B cell (primary cell): ENCODE results near the gene RNF223. TPM values are rescaled to one million over a fixed set of nuclear protein-coding genes. Genes with fewer than 3 reads are reported as not detected.

Experiments used
- ATAC-seq: fragments of 200-7000 bp; cut with Tn5 transposase; one replicate; pipeline ENCODE4 v1.10.0; 2021; ENCODE audit warnings: low read depth, mild to moderate bottlenecking, moderate number of reproducible peaks, moderate library complexity
- CTCF ChIA-PET: fragments of 350-600 bp; sonication (Branson Sonifier 250); formaldehyde crosslinking; loops from one replicate; lab custom pipeline; 2021; ENCODE audit warnings: antibody characterized with exemption, inconsistent platforms; lab: Charles Lee
- POLR2A ChIA-PET: fragments of 350-600 bp; sonication (Branson Sonifier 250); formaldehyde crosslinking; loops from one replicate; lab custom pipeline; 2021; ENCODE audit warnings: antibody characterized with exemption; lab: Charles Lee
- DNase-seq: peaks from one replicate; pipeline ENCODE4 v3.0.0; 2013
- H2AFZ ChIP-seq: 2 replicates; pipeline ENCODE4 v1.6.1; 2012; ENCODE audit warnings: mild to moderate bottlenecking, low read depth, low read length; ENCODE audit not compliant: insufficient read depth, poor library complexity, severe bottlenecking
- H3K27ac ChIP-seq, 2 donors: 1 replicate in 1 of 2; 2 replicates in 1 of 2; pipeline ENCODE4 v1.5.1; 2012 to 2013; ENCODE audit warnings: low read length in 2 of 2, mild to moderate bottlenecking in 2 of 2, moderate library complexity in 1 of 2
- H3K27me3 ChIP-seq, 4 experiments: fragments of 200-600 bp in 1 of 4; sonication (generic) in 1 of 4; replicated peaks in 1 of 4; 1 replicate in 2 of 4; 2 replicates in 2 of 4; pipeline versions ENCODE4 v1.6.1 to v1.7.0; 2013 to 2016; ENCODE audit warnings: low read length in 3 of 4, mild to moderate bottlenecking in 2 of 4, mixed read lengths in 1 of 4, moderate library complexity in 1 of 4; ENCODE audit not compliant: insufficient read depth in 4 of 4, control insufficient read depth in 3 of 4; ENCODE audit errors: control extremely low read depth in 1 of 4
- H3K36me3 ChIP-seq, 2 experiments: replicated peaks in 1 of 2; 1 replicate in 1 of 2; 2 replicates in 1 of 2; pipeline versions ENCODE4 v1.6.1 to v1.7.1; 2013; ENCODE audit warnings: low read length in 1 of 2; ENCODE audit not compliant: insufficient read depth in 2 of 2, control insufficient read depth in 1 of 2; ENCODE audit errors: control extremely low read depth in 1 of 2, extremely low read depth in 1 of 2
- H3K4me1 ChIP-seq, 2 donors: fragments of 200-600 bp in 1 of 2; sonication (generic) in 1 of 2; 1 replicate in 1 of 2; 2 replicates in 1 of 2; pipeline versions ENCODE4 v1.5.1 to v1.6.1; 2013 to 2017; ENCODE audit warnings: low read length in 2 of 2; ENCODE audit not compliant: control insufficient read depth in 2 of 2, insufficient read depth in 2 of 2
- H3K4me2 ChIP-seq: replicated peaks from 2 replicates; pipeline ENCODE3; 2012; ENCODE audit warnings: mild to moderate bottlenecking, low read depth, low read length; ENCODE audit not compliant: poor library complexity, severe bottlenecking
- H3K4me3 ChIP-seq, 5 experiments: fragments of 200-600 bp in 1 of 5; sonication (generic) in 1 of 5; 1 replicate in 3 of 5; 2 replicates in 2 of 5; pipeline versions ENCODE4 v1.5.1 to v1.7.0; 2011 to 2016; ENCODE audit warnings: low read length in 4 of 5, mild to moderate bottlenecking in 4 of 5, low read depth in 2 of 5, control low read depth in 1 of 5, moderate library complexity in 1 of 5; ENCODE audit not compliant: insufficient read depth in 1 of 5; ENCODE audit errors: control extremely low read depth in 1 of 5, extremely low read depth in 1 of 5
- H3K79me2 ChIP-seq: fragments of 200-600 bp; sonication (generic); one replicate; pipeline ENCODE4 v1.6.0; 2016; ENCODE audit warnings: low read length; ENCODE audit not compliant: control insufficient read depth, insufficient read depth
- H3K9ac ChIP-seq: fragments of 200-600 bp; sonication (generic); 2 replicates; pipeline ENCODE4 v1.6.1; 2017; ENCODE audit warnings: mild to moderate bottlenecking, low read length, moderate library complexity
- H3K9me3 ChIP-seq, 3 donors: one replicate each; pipeline versions ENCODE4 v1.6.1 to v1.7.1; 2013; ENCODE audit warnings: low read length in 2 of 3; ENCODE audit not compliant: control insufficient read depth in 2 of 3, insufficient read depth in 1 of 3; ENCODE audit errors: control extremely low read depth in 1 of 3
- H4K20me1 ChIP-seq: 2 replicates; pipeline ENCODE4 v1.6.0; 2012; ENCODE audit warnings: mild to moderate bottlenecking, low read length; ENCODE audit not compliant: insufficient read depth, control insufficient read depth, poor library complexity, severe bottlenecking
- H3K27ac Mint-ChIP-seq: one replicate; pipeline ENCODE4 v1.8.0; 2021; ENCODE audit warnings: mixed read lengths
- H3K27me3 Mint-ChIP-seq: one replicate; pipeline ENCODE4 v1.8.0; 2021; ENCODE audit warnings: mixed read lengths
- H3K4me1 Mint-ChIP-seq: one replicate; pipeline ENCODE4 v1.8.0; 2021; ENCODE audit warnings: mixed read lengths
- H3K4me3 Mint-ChIP-seq: one replicate; pipeline ENCODE4 v1.8.0; 2021; ENCODE audit warnings: mixed read lengths
- H3K9me3 Mint-ChIP-seq: one replicate; pipeline ENCODE4 v1.8.0; 2022; ENCODE audit warnings: mixed read lengths; ENCODE audit not compliant: insufficient read depth
- EZH2 ChIP-seq: IDR thresholded peaks from 2 replicates; pipeline ENCODE4 v1.6.1; 2012; ENCODE audit warnings: borderline replicate concordance, low read depth, mild to moderate bottlenecking, moderate library complexity, low read length; ENCODE audit not compliant: insufficient read depth, poor library complexity, severe bottlenecking
- WGBS: methylation state at CpG from one replicate; pipeline ENCODE4 v1.1.5; 2013; ENCODE audit warnings: missing lambda C conversion rate; ENCODE audit not compliant: insufficient coverage; 5-methylcytosine and 5-hydroxymethylcytosine counted together
- intact Hi-C: fragments of 100-400 bp; cut with micrococcal nuclease; formaldehyde crosslinking; loops from one replicate; pipeline ENCODE4 v1.10.0; 2022
- polyA plus RNA-seq: library from polyadenylated mRNA; depleted of rRNA; stranded (reverse); fragments of >200 nt; gene quantifications from 2 replicates; pipeline ENCODE4 v1.2.3, GENCODE V29; 2012
- total RNA-seq, 2 donors: library from RNA; stranded (reverse); fragments of 120-200 nt in 1 of 2; gene quantifications; 1 replicate in 1 of 2; 2 replicates in 1 of 2; pipeline versions ENCODE4 v1.2.3 to v1.2.4, GENCODE V29; 2013 to 2022
- TF ChIP-seq, protein P1 (sequence below): fragments of 200-600 bp; IDR thresholded peaks from one replicate; pipeline ENCODE4 v1.8.0; 2022; ENCODE audit warnings: antibody characterized with exemption, mild to moderate bottlenecking

Gene RNF223
- total and polyA plus RNA-seq, 2 donors (not counting 1 experiment from before 2014, with no cell fraction given) = not detected

DNA sequence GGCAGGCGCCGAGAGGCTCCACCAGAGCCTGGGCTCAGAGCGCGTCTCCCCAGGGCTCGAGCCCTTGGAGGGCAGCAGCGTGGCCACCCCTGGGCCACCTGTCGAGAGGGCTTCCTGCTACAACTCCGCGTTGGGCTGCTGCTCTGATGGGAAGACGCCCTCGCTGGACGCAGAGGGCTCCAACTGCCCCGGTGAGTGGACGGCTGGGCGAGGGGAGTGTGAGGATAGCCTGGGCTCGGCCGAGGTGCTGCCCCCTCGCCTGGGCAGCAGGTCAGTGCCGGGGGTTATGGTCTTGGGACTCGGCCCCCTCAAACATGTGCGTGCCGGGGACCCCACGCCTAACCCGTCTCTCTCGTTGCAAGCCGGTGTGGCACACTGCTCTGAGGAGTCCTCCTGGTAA is 27.3 kb downstream of the RNF223 start:
- peaks cover 4% of the 10 kb centered on the region for H3K4me1 Mint-ChIP-seq
- Histone ChIP-seq H3K4me3 (no peak overlapping the region), H2AFZ (no peak overlapping the region), H3K79me2 (no peaks in the 10 kb centered on the region), H3K27me3 (peaks cover 0 to 2% (median 0%) of the 10 kb centered on the region in 4 experiments), H3K9me3 (peaks cover 0 to 7% (median 0%) of the 10 kb centered on the region in 3 donors), H3K4me1 (no peaks in the 10 kb centered on the region), H3K27ac (no peak overlapping the region), H3K9ac (no peak overlapping the region), H3K4me2 (no peak overlapping the region), H4K20me1 (no peaks in the 10 kb centered on the region), H3K36me3 (no peaks in the 10 kb centered on the region)
- 94% methylated on average over 26 of the region's 26 CpGs for WGBS
- H3K27ac Mint-ChIP-seq = no peak overlapping the region
- ATAC-seq (no peak), DNase-seq (no peak)
- TF ChIP-seq, protein P1, sequence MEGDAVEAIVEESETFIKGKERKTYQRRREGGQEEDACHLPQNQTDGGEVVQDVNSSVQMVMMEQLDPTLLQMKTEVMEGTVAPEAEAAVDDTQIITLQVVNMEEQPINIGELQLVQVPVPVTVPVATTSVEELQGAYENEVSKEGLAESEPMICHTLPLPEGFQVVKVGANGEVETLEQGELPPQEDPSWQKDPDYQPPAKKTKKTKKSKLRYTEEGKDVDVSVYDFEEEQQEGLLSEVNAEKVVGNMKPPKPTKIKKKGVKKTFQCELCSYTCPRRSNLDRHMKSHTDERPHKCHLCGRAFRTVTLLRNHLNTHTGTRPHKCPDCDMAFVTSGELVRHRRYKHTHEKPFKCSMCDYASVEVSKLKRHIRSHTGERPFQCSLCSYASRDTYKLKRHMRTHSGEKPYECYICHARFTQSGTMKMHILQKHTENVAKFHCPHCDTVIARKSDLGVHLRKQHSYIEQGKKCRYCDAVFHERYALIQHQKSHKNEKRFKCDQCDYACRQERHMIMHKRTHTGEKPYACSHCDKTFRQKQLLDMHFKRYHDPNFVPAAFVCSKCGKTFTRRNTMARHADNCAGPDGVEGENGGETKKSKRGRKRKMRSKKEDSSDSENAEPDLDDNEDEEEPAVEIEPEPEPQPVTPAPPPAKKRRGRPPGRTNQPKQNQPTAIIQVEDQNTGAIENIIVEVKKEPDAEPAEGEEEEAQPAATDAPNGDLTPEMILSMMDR = no peak
- no peak for TF ChIP-seq EZH2
- ChIA-PET POLR2A (no interaction called here), CTCF (no interaction called here)
- H3K4me3 Mint-ChIP-seq = no peak overlapping the region
- no peaks in the 10 kb centered on the region for H3K9me3 Mint-ChIP-seq
- H3K27me3 Mint-ChIP-seq = no peaks in the 10 kb centered on the region
- intact Hi-C loops = no loop called here

DNA sequence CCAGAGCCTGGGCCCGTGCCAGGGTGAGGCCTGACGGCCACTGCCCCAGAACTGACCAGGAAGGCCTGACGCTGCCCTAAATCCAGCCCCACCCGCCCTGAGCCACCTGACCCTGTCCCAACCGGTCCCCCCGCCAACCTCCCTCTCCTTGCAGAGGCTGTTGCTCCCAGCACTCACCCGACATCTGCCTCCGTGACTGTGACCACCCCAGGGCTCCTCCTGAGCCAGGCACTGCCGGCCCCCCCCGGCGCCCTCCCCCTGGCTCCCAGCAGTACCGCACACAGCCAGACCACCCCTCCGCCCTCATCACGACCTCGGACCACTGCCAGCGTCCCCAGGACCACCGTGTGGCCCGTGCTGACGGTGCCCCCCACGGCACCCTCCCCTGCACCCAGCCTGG is 27.9 kb downstream of the RNF223 start:
- Histone ChIP-seq H3K4me1 (no peaks in the 10 kb centered on the region), H3K9me3 (peaks cover 0 to 7% (median 0%) of the 10 kb centered on the region in 3 donors), H3K9ac (no peak overlapping the region), H4K20me1 (no peaks in the 10 kb centered on the region), H3K4me2 (no peak overlapping the region), H3K79me2 (no peaks in the 10 kb centered on the region), H3K36me3 (no peaks in the 10 kb centered on the region), H3K27me3 (peaks cover 0 to 2% (median 0%) of the 10 kb centered on the region in 4 experiments), H3K4me3 (no peak overlapping the region), H3K27ac (no peak overlapping the region), H2AFZ (no peak overlapping the region)
- no peak for TF ChIP-seq EZH2
- Mint-ChIP-seq H3K27ac (no peak overlapping the region), H3K9me3 (no peaks in the 10 kb centered on the region), H3K4me1 (peaks cover 4% of the 10 kb centered on the region), H3K4me3 (no peak overlapping the region), H3K27me3 (no peaks in the 10 kb centered on the region)
- POLR2A ChIA-PET = no interaction called here
- DNase-seq (no peak), ATAC-seq (no peak)
- WGBS = 91% methylated on average over 18 of the region's 20 CpGs
- CTCF ChIA-PET = no interaction called here
- intact Hi-C loops = no loop called here
